Measurements from ENCODE around the gene MPDZ.

MPDZ gene, protein sequence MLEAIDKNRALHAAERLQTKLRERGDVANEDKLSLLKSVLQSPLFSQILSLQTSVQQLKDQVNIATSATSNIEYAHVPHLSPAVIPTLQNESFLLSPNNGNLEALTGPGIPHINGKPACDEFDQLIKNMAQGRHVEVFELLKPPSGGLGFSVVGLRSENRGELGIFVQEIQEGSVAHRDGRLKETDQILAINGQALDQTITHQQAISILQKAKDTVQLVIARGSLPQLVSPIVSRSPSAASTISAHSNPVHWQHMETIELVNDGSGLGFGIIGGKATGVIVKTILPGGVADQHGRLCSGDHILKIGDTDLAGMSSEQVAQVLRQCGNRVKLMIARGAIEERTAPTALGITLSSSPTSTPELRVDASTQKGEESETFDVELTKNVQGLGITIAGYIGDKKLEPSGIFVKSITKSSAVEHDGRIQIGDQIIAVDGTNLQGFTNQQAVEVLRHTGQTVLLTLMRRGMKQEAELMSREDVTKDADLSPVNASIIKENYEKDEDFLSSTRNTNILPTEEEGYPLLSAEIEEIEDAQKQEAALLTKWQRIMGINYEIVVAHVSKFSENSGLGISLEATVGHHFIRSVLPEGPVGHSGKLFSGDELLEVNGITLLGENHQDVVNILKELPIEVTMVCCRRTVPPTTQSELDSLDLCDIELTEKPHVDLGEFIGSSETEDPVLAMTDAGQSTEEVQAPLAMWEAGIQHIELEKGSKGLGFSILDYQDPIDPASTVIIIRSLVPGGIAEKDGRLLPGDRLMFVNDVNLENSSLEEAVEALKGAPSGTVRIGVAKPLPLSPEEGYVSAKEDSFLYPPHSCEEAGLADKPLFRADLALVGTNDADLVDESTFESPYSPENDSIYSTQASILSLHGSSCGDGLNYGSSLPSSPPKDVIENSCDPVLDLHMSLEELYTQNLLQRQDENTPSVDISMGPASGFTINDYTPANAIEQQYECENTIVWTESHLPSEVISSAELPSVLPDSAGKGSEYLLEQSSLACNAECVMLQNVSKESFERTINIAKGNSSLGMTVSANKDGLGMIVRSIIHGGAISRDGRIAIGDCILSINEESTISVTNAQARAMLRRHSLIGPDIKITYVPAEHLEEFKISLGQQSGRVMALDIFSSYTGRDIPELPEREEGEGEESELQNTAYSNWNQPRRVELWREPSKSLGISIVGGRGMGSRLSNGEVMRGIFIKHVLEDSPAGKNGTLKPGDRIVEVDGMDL (N-terminal part only)

DNA sequence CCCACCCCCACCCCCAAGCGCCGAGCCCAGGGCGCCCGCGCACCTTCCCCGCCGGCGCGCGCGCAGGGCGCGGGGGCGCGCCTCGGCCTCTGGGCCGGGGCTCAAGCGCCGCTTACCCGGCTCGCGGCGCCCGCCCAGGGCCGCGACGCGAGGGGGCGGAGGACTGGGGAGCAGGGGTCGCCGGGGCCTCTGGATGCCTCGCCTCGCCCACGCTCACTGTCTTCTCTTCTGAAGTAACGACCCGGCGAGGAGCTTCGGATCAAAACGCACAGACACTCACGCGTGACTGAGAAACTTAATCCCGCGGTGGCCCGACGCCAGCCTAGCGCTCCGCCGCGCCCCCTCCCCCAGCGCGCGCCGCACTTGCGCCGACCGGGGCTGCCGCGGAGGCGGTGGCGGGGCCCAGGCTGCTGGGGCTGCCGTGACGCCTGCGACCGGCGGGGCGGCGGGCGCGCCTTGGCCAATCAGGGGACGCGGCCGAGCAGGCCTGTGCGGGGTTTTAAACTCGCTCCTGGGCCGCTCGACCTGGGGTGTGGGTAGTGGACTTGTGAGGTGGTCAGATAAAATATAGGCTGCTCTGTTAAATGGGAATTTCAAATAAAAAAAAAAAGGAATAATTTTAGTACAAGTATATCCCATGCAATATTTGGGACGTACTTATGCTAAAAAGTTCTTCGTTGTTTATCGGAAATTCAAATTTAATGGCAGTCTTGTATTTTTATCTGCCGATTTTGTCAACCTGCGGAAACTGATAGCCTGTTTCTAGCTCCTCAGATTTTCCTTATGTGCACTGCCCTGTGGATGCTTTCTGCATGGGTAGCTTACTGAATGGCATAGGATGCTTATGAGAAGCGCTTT lies at the start of gene MPDZ:
Gene MPDZ, minus strand, starts transcription at position 409 of the 858 bp plus-strand sequence. CDS start 29,377 bp downstream, outside the sequence.
- peak; percentile 70 for DNase-seq (ENCODE audit: low read depth)

- no peak for DNase-seq (ENCODE audit: low read depth)
Measured at GRCh38 chr9:13324988-13325387, 45.5 kb upstream of the MPDZ start.

DNA sequence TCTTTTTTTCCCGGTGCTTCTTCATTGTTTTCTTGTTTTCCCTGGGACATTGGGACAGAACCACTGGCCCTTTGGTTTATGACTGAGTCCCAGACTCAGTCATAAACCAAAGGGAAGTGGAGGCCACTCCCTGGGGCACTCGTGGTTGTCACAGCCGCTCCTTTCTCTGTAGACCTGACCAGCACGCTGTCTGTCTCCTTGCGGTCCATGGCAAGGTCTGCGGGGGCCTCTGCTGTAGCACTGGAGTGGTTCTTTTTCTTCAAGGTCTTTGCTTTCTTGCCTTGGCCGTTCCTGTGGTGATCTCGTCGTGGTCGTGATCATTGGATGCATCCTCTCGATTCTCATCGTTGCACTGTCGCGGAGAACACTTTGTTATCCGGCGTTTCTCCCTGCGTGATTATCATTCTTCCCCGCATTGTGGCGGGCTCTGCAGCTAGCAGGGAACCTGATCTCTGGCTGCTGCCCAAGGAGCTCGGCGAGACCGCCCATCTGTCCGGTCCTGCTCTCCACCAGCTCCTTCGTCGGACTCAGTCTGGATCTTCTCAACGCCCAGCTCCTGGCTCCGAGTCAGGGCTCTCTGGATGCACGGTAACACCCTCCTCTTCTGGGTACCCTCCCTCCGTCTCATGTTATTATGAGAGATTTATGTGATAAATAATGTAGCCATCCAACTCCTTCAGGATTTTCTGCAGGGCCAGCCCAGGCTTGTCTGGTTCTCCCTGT lies 43.5 kb upstream of the MPDZ start:
- DNase-seq (ENCODE audit: low read depth), result no peak

DNA sequence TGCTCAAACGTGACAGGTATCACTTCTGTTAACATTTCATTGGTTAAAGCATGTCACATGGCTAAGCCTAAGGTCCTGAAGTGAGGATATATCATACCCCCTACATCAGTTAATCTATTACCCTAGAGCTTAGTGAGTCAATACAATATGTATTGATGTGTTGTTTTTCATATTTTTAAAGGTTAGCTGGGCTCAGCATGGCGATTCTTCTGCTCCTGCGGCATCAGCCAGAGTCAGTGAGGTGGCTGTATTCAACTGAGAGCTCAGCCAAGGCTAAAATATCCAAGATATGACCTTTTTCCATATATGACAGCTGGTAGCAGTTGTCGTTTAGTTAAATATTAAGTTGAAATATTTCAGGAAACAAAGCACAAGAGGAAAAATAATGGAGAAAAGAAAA lies 38.5 kb upstream of the MPDZ start:
- DNase-seq (ENCODE audit: low read depth), result no peak

- DNase-seq (ENCODE audit: low read depth), result no peak
Measured at GRCh38 chr9:13296972-13297371, 17.5 kb upstream of the MPDZ start.

DNA sequence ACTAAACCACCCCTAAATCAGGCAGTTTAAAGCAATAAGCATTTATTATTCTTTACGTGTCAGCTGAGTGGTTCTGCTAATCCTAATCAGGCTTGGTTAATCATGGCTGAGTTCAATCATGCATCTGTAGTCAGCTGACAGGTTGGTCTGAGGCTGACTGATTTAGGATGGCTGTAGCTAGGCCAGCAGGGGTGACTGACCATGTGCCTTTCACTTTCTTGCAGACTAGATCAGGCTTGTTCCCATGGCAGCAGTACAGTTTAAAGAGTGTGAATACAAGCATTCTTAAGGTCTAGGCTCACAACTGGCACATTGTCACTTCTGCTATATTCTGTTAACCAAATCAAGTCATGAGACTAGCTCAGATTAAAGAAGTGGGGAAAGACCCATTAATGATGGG lies 16.1 kb upstream of the MPDZ start:
- no peak for DNase-seq (ENCODE audit: low read depth)

DNA sequence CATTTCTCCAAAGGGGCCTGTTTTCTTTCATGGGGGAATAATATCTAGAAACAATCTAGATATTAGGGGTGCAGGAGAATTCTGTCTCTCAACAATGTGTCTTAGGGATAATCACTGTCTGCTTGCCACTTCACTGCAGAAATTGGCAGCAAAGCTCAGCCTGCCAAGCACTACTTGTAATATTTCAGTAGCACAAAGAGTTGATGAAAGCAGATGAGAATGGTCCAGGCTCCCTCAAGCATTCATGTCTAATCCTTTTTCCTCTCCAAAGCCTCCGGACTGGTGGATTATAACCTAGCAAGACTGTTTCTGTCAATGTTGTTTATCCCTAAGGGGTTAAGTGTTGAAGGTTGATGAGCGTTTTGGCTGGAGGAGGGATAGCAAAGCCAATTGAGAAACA lies 13.3 kb upstream of the MPDZ start:
- DNase-seq (ENCODE audit: low read depth), result no peak

- DNase-seq (ENCODE audit: low read depth), result no peak
Measured at GRCh38 chr9:13292158-13292557, 12.7 kb upstream of the MPDZ start.

DNA sequence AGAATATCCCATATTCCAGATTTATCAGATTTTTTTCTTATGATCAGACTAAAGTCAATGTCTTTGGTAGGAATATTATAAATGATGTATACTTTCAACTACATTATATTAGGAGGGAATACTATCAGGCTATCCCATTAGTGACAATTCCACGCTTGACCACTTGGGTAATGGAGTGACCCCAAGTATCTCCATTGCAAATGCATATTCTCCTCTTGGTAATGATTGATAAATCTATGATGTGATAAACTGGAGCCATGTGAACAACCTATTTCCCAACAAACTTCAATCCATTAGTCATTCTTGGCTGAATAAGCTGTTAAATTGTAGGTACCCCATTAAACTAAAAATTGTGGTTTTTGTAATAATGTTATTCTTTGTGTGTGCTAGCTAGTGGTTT lies 12.2 kb upstream of the MPDZ start:
- peak; percentile 16 for DNase-seq (ENCODE audit: low read depth)

- no peak for DNase-seq (ENCODE audit: low read depth)
Measured at GRCh38 chr9:13284011-13284410, 4.5 kb upstream of the MPDZ start.

DNA sequence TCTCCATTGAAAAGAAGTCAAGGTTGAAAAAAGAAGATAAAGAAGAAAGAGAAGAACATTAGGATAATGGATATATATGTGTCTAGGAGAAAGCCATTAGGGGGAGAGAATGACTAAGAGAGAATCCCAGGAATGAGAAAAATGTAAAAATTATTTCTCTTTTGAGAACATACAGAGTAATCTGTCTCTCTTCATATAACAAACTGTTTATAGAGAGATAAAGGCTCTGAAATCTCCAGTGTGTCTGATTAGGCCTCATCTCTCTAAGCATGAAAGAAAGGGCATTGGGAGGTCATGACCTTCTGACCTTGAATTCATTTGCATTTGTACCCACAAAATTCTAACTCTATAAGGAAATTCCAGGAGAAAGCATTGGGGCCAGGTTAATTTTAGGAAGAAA lies 3.5 kb upstream of the MPDZ start:
- DNase-seq (ENCODE audit: low read depth), result peak; percentile 23

- DNase-seq (ENCODE audit: low read depth), result no peak
Measured at GRCh38 chr9:13281356-13282016, 2.0 kb upstream of the MPDZ start.

- DNase-seq (ENCODE audit: low read depth), result peak; percentile 75
Measured at GRCh38 chr9:13278368-13279246, 885 bp downstream of the MPDZ start.

DNA sequence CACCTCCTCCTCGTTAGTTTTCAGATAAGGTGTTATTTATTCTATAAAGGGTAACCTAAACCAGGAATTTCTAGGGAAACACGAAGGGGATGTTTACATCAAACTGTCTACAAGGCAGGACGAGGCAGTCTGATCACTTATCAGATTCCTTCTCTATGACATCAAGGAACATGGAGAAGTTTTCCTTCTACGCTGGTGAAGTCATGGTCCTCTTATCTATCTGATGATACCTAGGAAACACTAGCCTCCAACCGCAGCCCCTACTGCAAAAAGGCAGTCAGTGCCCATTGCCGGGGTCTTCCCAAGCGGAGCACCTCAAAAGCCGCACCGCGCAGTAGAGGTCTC lies 1.5 kb downstream of the MPDZ start:
- DNase-seq (ENCODE audit: low read depth), result peak; percentile 58

- DNase-seq (ENCODE audit: low read depth), result peak; percentile 38
Measured at GRCh38 chr9:13274886-13275641, 4.4 kb downstream of the MPDZ start.

DNA sequence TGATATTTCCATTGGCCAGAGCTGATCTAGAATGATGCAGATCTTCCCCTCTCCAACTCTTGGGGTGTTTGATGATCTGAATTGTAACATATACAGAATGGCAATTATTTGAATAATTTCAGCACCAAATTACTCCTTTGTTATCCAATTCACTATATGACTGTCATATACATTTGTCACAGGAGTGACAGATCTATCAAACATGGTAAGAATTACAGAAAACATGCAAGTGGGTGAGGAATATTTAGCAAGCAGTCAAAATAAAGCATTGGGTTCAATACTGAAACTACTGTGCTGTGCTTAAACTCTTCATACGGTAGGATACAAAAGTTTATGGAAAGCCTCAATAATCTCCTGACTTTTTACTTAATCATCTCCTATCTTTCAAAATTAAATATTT lies 8.8 kb downstream of the MPDZ start:
- DNase-seq (ENCODE audit: low read depth), result no peak

- DNase-seq (ENCODE audit: low read depth), result no peak
Measured at GRCh38 chr9:13269589-13270452, 9.7 kb downstream of the MPDZ start.

DNA sequence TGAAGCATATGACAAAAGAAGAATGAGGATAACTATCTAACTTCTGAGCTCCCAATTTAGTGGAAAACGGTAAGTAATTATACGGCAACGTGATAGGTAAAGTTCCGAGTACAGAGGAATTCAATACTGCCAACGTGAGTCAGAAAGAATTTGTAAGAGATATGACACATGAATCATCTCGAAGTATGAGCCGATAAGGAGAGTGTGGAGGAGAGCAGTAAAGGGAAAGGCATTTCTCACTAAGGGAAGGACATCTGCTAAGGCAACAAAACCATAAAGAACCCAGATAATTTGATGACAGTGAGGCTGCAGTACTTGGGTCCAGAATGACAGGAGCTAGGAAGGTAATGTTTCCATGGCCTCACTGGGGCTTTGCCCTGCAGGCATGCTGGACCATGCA lies 11.0 kb downstream of the MPDZ start:
- DNase-seq (ENCODE audit: low read depth), result peak; percentile 91
